Measurements from ENCODE around the gene PPCDC. TPM values are rescaled to one million over a fixed set of nuclear protein-coding genes. Genes with fewer than 3 reads are reported as not detected.

Gene PPCDC
- polyA plus RNA-seq, 1 of the 3 experiments (the other 2 are of a cell fraction), result 19.8 TPM

DNA sequence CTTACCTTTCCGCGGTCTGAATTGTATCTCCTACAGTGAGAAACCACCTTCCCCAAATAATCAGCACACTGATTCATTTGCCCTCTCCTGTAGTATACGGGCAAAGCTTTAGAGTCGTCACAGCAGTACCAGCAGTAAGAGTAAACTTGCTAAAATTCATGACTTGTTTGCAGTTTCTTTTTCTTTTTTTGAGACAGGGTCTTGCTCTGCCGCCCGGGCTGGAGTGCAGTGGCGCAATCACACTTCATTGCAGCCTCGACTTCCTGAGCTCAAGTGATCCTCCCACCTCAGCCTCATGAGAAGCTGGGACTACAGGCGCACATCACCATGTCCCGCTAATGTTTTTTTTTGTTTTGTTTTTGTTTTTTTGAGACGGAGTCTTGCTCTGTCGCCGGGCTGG, 16.2 kb upstream of the PPCDC start:
- no peaks in the 10 kb centered on the region for H4K20me1 ChIP-seq (ENCODE audit: insufficient read depth)
- H3F3A ChIP-seq (replicated peaks; ENCODE audit: insufficient read depth), result no peaks in the 10 kb centered on the region
- H3K79me2 ChIP-seq (ENCODE audit: insufficient read depth), result no peaks in the 10 kb centered on the region
- no peak overlapping the region for H3K4me2 ChIP-seq
- H3K27me3 ChIP-seq (ENCODE audit: insufficient read depth), result no peaks in the 10 kb centered on the region
- H2AFZ ChIP-seq (ENCODE audit: low read depth), result no peak overlapping the region
- no peaks in the 10 kb centered on the region for H3K9me3 ChIP-seq
- H3K4me1 ChIP-seq (ENCODE audit: control insufficient read depth in 1 of 2, insufficient read depth in 2 of 2, low read depth in 1 of 2, low read length in 1 of 2), result peaks cover 0 to 4% of the 10 kb centered on the region in 2 experiments; a peak in 1 of 4 replicates
- TF ChIP-seq FOXM1 (IDR thresholded peaks at IDR 0.05; ENCODE audit: low read depth) (no peak), NFIC (IDR thresholded peaks at IDR 0.05; ENCODE audit: borderline replicate concordance) (no peak), SIN3A (IDR thresholded peaks at IDR 0.05; ENCODE audit: borderline replicate concordance, low read depth, low read length) (no peak), SMC3 (IDR thresholded peaks at IDR 0.05; ENCODE audit: low read depth, low read length) (no peak), FOSL2 (IDR thresholded peaks at IDR 0.05; ENCODE audit: borderline replicate concordance, low read depth) (no peak)
- H3K9ac ChIP-seq, result no peak overlapping the region
- no peak overlapping the region for H3K27ac ChIP-seq (ENCODE audit: low read depth in 2 of 2, low read length in 1 of 2)
- 87% methylated on average over 13 of the region's 13 CpGs for WGBS (ENCODE audit: low lambda C conversion rate)
- POLR2A ChIA-PET, result no interaction called here
- peaks cover 0 to 3% of the 10 kb centered on the region in 2 experiments for H3K36me3 ChIP-seq (replicated peaks in 1 of 2; ENCODE audit: control insufficient read depth in 1 of 2, insufficient read depth in 2 of 2, low read length in 1 of 2)
- DNase-seq, result no peak
- CTCF ChIA-PET, result interaction anchor here (0.6 to 1.5 kb wide), 4 partner anchors 22 to 786 kb away, joined by 3 to 5 read pairs (median 3); no protein-coding TSS in a partner anchor
- no peaks in the 10 kb centered on the region for H3K9me2 ChIP-seq
- no peak overlapping the region for H3K4me3 ChIP-seq (ENCODE audit: low read depth in 2 of 2, low read length in 1 of 2)

DNA sequence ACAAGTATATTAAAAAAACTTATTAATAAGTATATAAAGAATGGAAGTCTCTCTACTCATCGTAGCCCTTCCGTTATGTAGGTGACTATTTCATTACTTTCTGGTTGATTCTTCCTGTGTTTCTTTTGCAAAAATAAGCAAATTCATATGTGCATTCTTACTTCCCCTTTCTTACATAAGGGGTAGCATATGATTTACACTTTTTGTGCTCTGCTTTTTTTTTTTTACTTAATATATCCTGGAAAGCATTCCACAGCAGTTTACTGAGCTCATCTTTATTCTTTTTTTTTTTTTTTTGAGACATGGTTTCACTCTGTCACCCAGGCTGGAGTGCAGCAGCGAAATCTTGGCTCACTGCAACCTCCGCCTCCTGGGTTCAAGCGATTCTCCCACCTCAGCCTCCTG, 15.2 kb upstream of the PPCDC start:
- no peaks in the 10 kb centered on the region for H3F3A ChIP-seq (replicated peaks; ENCODE audit: insufficient read depth)
- H2AFZ ChIP-seq (ENCODE audit: low read depth), result no peak overlapping the region
- no peaks in the 10 kb centered on the region for H3K9me3 ChIP-seq
- no peak overlapping the region for H3K4me2 ChIP-seq
- H3K4me1 ChIP-seq (ENCODE audit: control insufficient read depth in 1 of 2, insufficient read depth in 2 of 2, low read depth in 1 of 2, low read length in 1 of 2), result no peaks in the 10 kb centered on the region; a peak in 1 of 4 replicates
- H3K9ac ChIP-seq, result no peak overlapping the region
- H3K9me2 ChIP-seq, result no peaks in the 10 kb centered on the region
- no peak for DNase-seq
- H4K20me1 ChIP-seq (ENCODE audit: insufficient read depth), result no peaks in the 10 kb centered on the region
- POLR2A ChIA-PET, result no interaction called here
- TF ChIP-seq EP300 (IDR thresholded peaks at IDR 0.05; ENCODE audit: borderline replicate concordance in 1 of 2, low read depth in 1 of 2, low read length in 1 of 2) (no peak), MXI1 (IDR thresholded peaks at IDR 0.05; ENCODE audit: low read depth, low read length) (no peak), ELF1 (IDR thresholded peaks at IDR 0.05) (no peak), JUND (IDR thresholded peaks at IDR 0.05) (no peak), NFIC (IDR thresholded peaks at IDR 0.05; ENCODE audit: borderline replicate concordance) (no peak)
- TF ChIP-seq, protein P1, sequence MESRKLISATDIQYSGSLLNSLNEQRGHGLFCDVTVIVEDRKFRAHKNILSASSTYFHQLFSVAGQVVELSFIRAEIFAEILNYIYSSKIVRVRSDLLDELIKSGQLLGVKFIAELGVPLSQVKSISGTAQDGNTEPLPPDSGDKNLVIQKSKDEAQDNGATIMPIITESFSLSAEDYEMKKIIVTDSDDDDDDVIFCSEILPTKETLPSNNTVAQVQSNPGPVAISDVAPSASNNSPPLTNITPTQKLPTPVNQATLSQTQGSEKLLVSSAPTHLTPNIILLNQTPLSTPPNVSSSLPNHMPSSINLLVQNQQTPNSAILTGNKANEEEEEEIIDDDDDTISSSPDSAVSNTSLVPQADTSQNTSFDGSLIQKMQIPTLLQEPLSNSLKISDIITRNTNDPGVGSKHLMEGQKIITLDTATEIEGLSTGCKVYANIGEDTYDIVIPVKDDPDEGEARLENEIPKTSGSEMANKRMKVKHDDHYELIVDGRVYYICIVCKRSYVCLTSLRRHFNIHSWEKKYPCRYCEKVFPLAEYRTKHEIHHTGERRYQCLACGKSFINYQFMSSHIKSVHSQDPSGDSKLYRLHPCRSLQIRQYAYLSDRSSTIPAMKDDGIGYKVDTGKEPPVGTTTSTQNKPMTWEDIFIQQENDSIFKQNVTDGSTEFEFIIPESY (IDR thresholded peaks at IDR 0.05; ENCODE audit: borderline replicate concordance, low read depth), result no peak
- no peak overlapping the region for H3K4me3 ChIP-seq (ENCODE audit: low read depth in 2 of 2, low read length in 1 of 2)
- CTCF ChIA-PET, result interaction anchor here (1.2 to 1.5 kb wide), 3 partner anchors 21 to 196 kb away, joined by 3 to 5 read pairs (median 3); no protein-coding TSS in a partner anchor
- H3K27me3 ChIP-seq (ENCODE audit: insufficient read depth), result no peaks in the 10 kb centered on the region
- peaks cover 3 to 6% of the 10 kb centered on the region in 2 experiments for H3K36me3 ChIP-seq (replicated peaks in 1 of 2; ENCODE audit: control insufficient read depth in 1 of 2, insufficient read depth in 2 of 2, low read length in 1 of 2)
- 88% methylated on average over 5 of the region's 5 CpGs for WGBS (ENCODE audit: low lambda C conversion rate)
- no peaks in the 10 kb centered on the region for H3K79me2 ChIP-seq (ENCODE audit: insufficient read depth)
- H3K27ac ChIP-seq (ENCODE audit: low read depth in 2 of 2, low read length in 1 of 2), result no peak overlapping the region
